H9 (cell line): ENCODE results near the gene UCK1. TPM values are rescaled to one million over a fixed set of nuclear protein-coding genes. Genes with fewer than 3 reads are reported as not detected.

Source experiments
- DNase-seq: peaks from one replicate; pipeline ENCODE4 v3.0.0-alpha.2; 2017
- H2AFZ ChIP-seq: one replicate; pipeline ENCODE4 v1.6.1; 2013; ENCODE audit warnings: mild to moderate bottlenecking, low read length, control low read depth, moderate library complexity
- H2AK5ac ChIP-seq: 2 replicates; pipeline ENCODE4 v1.6.1; 2013; ENCODE audit warnings: low read length, control low read depth, mixed read lengths; ENCODE audit not compliant: insufficient read length
- H2BK120ac ChIP-seq: one replicate; pipeline ENCODE4 v1.6.1; 2013; ENCODE audit warnings: low read depth, mild to moderate bottlenecking, low read length, control low read depth, inconsistent platforms; ENCODE audit not compliant: poor library complexity, severe bottlenecking
- H2BK12ac ChIP-seq: 2 replicates; pipeline ENCODE4 v1.6.1; 2013; ENCODE audit warnings: low read length, control low read depth, mixed read lengths, low read depth; ENCODE audit not compliant: insufficient read length
- H2BK15ac ChIP-seq: 2 replicates; pipeline ENCODE4 v1.6.1; 2013; ENCODE audit warnings: low read depth, low read length, control low read depth
- H2BK20ac ChIP-seq: one replicate; pipeline ENCODE4 v1.6.1; 2013; ENCODE audit warnings: low read depth, mild to moderate bottlenecking, low read length, control low read depth, inconsistent platforms; ENCODE audit not compliant: poor library complexity, severe bottlenecking
- H2BK5ac ChIP-seq: 2 replicates; pipeline ENCODE4 v1.6.1; 2013; ENCODE audit warnings: low read length, control low read depth, mixed read lengths; ENCODE audit not compliant: insufficient read length
- H3K14ac ChIP-seq: 2 replicates; pipeline ENCODE4 v1.6.1; 2013; ENCODE audit warnings: low read length, control low read depth; ENCODE audit not compliant: insufficient read depth
- H3K18ac ChIP-seq: 2 replicates; pipeline ENCODE4 v1.6.1; 2013; ENCODE audit warnings: low read depth, mild to moderate bottlenecking, mixed read lengths, low read length, control low read depth; ENCODE audit not compliant: insufficient read length
- H3K23ac ChIP-seq: 2 replicates; pipeline ENCODE4 v1.6.1; 2013; ENCODE audit warnings: low read length, control low read depth, mixed read lengths, low read depth; ENCODE audit not compliant: insufficient read length
- H3K23me2 ChIP-seq: 2 replicates; pipeline ENCODE4 v1.6.1; 2013; ENCODE audit warnings: low read depth, mild to moderate bottlenecking, mixed read lengths, low read length, control low read depth; ENCODE audit not compliant: insufficient read length, poor library complexity, severe bottlenecking
- H3K27ac ChIP-seq: 2 replicates; pipeline ENCODE4 v1.5.1; 2013; ENCODE audit warnings: low read length, control low read depth, mixed read lengths, low read depth; ENCODE audit not compliant: insufficient read length
- H3K27me3 ChIP-seq: 2 replicates; pipeline ENCODE4 v1.6.1; 2013; ENCODE audit warnings: low read length, control low read depth, inconsistent platforms; ENCODE audit not compliant: insufficient read depth
- H3K4ac ChIP-seq: 2 replicates; pipeline ENCODE4 v1.6.1; 2013; ENCODE audit warnings: low read depth, mild to moderate bottlenecking, control low read depth, inconsistent platforms, low read length, moderate library complexity
- H3K4me1 ChIP-seq: 2 replicates; pipeline ENCODE4 v1.6.1; 2013; ENCODE audit warnings: low read length, control low read depth, inconsistent platforms; ENCODE audit not compliant: insufficient read depth
- H3K4me2 ChIP-seq: 2 replicates; pipeline ENCODE4 v1.6.1; 2013; ENCODE audit warnings: low read length, control low read depth, mixed read lengths; ENCODE audit not compliant: insufficient read length, insufficient read depth
- H3K56ac ChIP-seq: 2 replicates; pipeline ENCODE4 v1.6.1; 2013; ENCODE audit warnings: low read depth, mild to moderate bottlenecking, mixed read lengths, low read length, control low read depth; ENCODE audit not compliant: insufficient read length
- H3K79me1 ChIP-seq: 2 replicates; pipeline ENCODE4 v1.6.1; 2013; ENCODE audit warnings: low read depth, mild to moderate bottlenecking, moderate library complexity, low read length, control low read depth, inconsistent platforms; ENCODE audit not compliant: insufficient read depth, poor library complexity, severe bottlenecking
- H3K79me2 ChIP-seq: 2 replicates; pipeline ENCODE4 v1.6.1; 2013; ENCODE audit warnings: low read length, control low read depth, inconsistent platforms; ENCODE audit not compliant: insufficient read depth
- H3K9ac ChIP-seq: 2 replicates; pipeline ENCODE4 v1.6.1; 2013; ENCODE audit warnings: low read length, control low read depth, mixed read lengths; ENCODE audit not compliant: insufficient read length; ENCODE audit errors: extremely low read depth
- H3K9me3 ChIP-seq: one replicate; pipeline ENCODE4 v1.6.1; 2013; ENCODE audit warnings: low read depth, low read length, inconsistent platforms; ENCODE audit not compliant: control insufficient read depth
- H3T11ph ChIP-seq: one replicate; pipeline ENCODE4 v1.6.1; 2013; ENCODE audit warnings: mild to moderate bottlenecking, low read length, control low read depth, inconsistent platforms
- H4K20me1 ChIP-seq: one replicate; pipeline ENCODE4 v1.6.1; 2013; ENCODE audit not compliant: control insufficient read depth, insufficient read length, insufficient read depth
- H4K5ac ChIP-seq: 2 replicates; pipeline ENCODE4 v1.6.1; 2013; ENCODE audit warnings: low read depth, mild to moderate bottlenecking, mixed read lengths, low read length, control low read depth; ENCODE audit not compliant: insufficient read length
- H4K8ac ChIP-seq: replicated peaks from 2 replicates; pipeline ENCODE4 v1.6.1; 2013; ENCODE audit warnings: low read length, control low read depth, mixed read lengths, low read depth; ENCODE audit not compliant: insufficient read length
- H4K91ac ChIP-seq: 2 replicates; pipeline ENCODE4 v1.6.1; 2013; ENCODE audit warnings: low read depth, mild to moderate bottlenecking, moderate library complexity, mixed read lengths, low read length, control low read depth; ENCODE audit not compliant: insufficient read length
- H3K27ac Mint-ChIP-seq, 3 experiments: 2 replicates in 2 of 3; 3 replicates in 1 of 3; pipeline ENCODE4 v1.8.0; 2020 to 2021; ENCODE audit warnings: mixed read lengths in 3 of 3, mild to moderate bottlenecking in 1 of 3, moderate library complexity in 1 of 3
- H3K27me3 Mint-ChIP-seq: 2 replicates; pipeline ENCODE4 v1.8.0; 2021; ENCODE audit warnings: low read depth, mild to moderate bottlenecking, moderate library complexity, mixed read lengths
- H3K36me3 Mint-ChIP-seq, 3 experiments: 2 replicates in 2 of 3; 3 replicates in 1 of 3; pipeline ENCODE4 v1.8.0; 2020 to 2021; ENCODE audit warnings: low read depth in 3 of 3, mixed read lengths in 3 of 3; ENCODE audit not compliant: insufficient read depth in 1 of 3
- H3K4me1 Mint-ChIP-seq, 2 experiments: 2 replicates each; pipeline ENCODE4 v1.8.0; 2020; ENCODE audit warnings: mixed read lengths in 2 of 2
- H3K4me3 Mint-ChIP-seq, 2 experiments: 2 replicates in 1 of 2; 3 replicates in 1 of 2; pipeline ENCODE4 v1.8.0; 2020 to 2021; ENCODE audit warnings: mild to moderate bottlenecking in 2 of 2, mixed read lengths in 2 of 2, moderate library complexity in 1 of 2
- H3K9me3 Mint-ChIP-seq, 2 experiments: 2 replicates in 1 of 2; 3 replicates in 1 of 2; pipeline ENCODE4 v1.8.0; 2020; ENCODE audit warnings: mild to moderate bottlenecking in 2 of 2, mixed read lengths in 2 of 2, moderate library complexity in 1 of 2
- WGBS: extraction: QIAGEN DNeasy Blood & Tissue Kit; methylation state at CpG from one replicate; pipeline ENCODE4 v1.1.7; 2013; ENCODE audit warnings: missing lambda C conversion rate, low lambda C conversion rate, mixed read lengths; ENCODE audit not compliant: insufficient read length; ENCODE audit errors: extremely low coverage; 5-methylcytosine and 5-hydroxymethylcytosine counted together
- total RNA-seq: library from RNA; stranded (reverse); gene quantifications from 2 replicates; pipeline ENCODE4 v1.2.1, GENCODE V29; 2021
- TF ChIP-seq, protein P1 (sequence below): fragments of 200-600 bp; sonication (generic); conservative IDR thresholded peaks from 3 replicates; pipeline ENCODE4 v1.8.0; 2021; ENCODE audit warnings: antibody characterized with exemption, mild to moderate bottlenecking

UCK1 gene
- total RNA-seq, 1 experiment from 2014 or later, result 54.2 TPM

DNA sequence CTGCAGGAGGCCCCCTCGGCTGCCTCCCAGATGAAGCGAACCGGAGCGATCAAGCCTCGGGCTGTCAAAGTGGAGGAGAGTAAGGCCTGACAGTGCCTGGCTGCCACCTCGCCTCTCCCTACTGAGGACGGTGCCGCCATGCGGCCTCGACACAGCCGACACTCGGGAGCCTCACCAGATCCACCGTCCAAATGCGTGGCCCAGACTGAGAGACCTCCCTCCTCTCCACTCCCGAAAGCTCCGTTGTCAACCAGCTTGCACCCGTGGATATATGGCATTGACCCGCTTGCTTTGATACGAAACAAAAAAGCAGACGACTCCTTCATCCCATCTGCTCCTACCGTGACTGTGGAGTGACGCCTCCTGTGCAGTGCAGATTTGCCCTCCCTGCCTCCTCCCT is 35.3 kb downstream of the UCK1 start:
- Histone ChIP-seq H2BK120ac (no peak overlapping the region), H3K23me2 (no peaks in the 10 kb centered on the region), H2BK5ac (no peak overlapping the region), H3K4me2 (no peak overlapping the region), H2AK5ac (no peak overlapping the region), H4K20me1 (peaks cover 3% of the 10 kb centered on the region), H2BK12ac (no peak overlapping the region), H2BK15ac (no peak overlapping the region), H3K23ac (no peak overlapping the region), H3K27me3 (no peaks in the 10 kb centered on the region), H3T11ph (no peak overlapping the region), H4K91ac (no peak overlapping the region), H3K4me1 (no peaks in the 10 kb centered on the region), H3K18ac (no peak overlapping the region), H2BK20ac (no peak overlapping the region), H3K56ac (no peak overlapping the region), H4K5ac (no peak overlapping the region), H3K9ac (no peak overlapping the region), H3K4ac (no peak overlapping the region), H3K79me1 (no peaks in the 10 kb centered on the region), H4K8ac (no peak overlapping the region), H3K27ac (no peak overlapping the region), H3K9me3 (no peaks in the 10 kb centered on the region), H3K79me2 (no peaks in the 10 kb centered on the region), H2AFZ (no peak overlapping the region), H3K14ac (no peak overlapping the region)
- Mint-ChIP-seq H3K4me1 (peaks cover 9 to 13% of the 10 kb centered on the region in 2 experiments; a peak in 2 of 4 replicates), H3K36me3 (peaks cover 61 to 98% (median 94%) of the 10 kb centered on the region in 3 experiments), H3K27ac (peak overlapping the region in 2 of 3 experiments; percentile 49 to 61; a peak in 2 of 7 replicates), H3K27me3 (peaks cover 1% of the 10 kb centered on the region; the same call in 1 of the 2 replicates), H3K4me3 (no peak overlapping the region), H3K9me3 (no peaks in the 10 kb centered on the region)
- DNase-seq, result no peak
- TF ChIP-seq, protein P1, sequence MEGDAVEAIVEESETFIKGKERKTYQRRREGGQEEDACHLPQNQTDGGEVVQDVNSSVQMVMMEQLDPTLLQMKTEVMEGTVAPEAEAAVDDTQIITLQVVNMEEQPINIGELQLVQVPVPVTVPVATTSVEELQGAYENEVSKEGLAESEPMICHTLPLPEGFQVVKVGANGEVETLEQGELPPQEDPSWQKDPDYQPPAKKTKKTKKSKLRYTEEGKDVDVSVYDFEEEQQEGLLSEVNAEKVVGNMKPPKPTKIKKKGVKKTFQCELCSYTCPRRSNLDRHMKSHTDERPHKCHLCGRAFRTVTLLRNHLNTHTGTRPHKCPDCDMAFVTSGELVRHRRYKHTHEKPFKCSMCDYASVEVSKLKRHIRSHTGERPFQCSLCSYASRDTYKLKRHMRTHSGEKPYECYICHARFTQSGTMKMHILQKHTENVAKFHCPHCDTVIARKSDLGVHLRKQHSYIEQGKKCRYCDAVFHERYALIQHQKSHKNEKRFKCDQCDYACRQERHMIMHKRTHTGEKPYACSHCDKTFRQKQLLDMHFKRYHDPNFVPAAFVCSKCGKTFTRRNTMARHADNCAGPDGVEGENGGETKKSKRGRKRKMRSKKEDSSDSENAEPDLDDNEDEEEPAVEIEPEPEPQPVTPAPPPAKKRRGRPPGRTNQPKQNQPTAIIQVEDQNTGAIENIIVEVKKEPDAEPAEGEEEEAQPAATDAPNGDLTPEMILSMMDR, result no peak
- WGBS, result no CpG with 5 or more reads among the region's 22 CpGs
